ENCODE measurements around the gene LPCAT2.
A peak's percentile ranks its signal among the peaks of the same experiment; 100 is the strongest.

Gene LPCAT2

DNA sequence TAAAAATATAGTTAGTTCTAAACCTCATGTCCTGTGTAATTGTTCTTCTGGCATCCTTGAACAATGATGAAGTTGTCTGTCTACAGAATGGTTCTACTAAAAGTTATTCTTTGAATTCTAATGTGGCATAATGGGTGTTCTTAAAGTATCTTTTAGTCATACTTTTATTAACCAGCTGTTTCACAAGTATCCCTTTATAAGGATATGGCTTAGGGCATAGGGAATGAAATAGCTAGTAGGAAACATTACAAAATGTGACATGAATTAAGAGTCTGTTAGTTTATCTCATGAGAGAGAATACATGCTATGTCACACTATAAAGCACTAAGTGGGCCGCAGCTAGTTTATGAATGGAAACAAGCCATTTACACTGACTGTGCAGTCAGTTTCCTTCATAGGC, 31.3 kb downstream of the LPCAT2 start:
- FAIRE-seq (no peak), DNase-seq (ENCODE audit: low spot score) (no peak)

DNA sequence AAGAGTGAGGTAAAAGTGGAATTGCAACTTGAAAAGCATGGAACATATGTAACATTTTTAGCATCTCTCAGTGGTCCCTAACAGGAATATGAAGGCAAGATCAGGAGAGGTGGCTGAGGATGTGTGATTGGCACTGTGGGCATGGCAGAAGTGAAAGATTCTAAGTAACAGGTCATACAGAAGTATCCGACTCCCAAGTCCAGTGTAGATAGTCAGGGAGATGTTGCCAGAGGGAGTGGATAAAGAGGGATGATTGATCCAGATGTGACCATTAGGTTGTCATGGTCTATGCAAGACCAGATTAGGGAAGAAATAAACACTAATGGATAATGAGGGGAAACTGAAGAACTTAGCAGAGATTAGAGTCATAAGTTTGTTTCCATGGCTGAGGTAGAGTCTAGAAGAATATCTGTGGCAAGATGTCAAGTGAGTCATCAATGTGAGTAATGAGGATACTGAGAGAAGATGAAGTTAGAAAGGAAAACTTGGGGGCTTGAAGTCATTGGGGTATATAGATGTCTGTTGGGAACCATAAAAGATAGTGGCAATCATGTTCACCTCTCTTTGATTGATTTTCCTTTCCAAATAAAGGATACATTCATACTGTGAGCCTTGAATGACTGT, 33.7 kb downstream of the LPCAT2 start:
- DNase-seq (ENCODE audit: low spot score) (no peak), FAIRE-seq (no peak)

- FAIRE-seq, result no peak
These were observed 34.6 kb downstream of the LPCAT2 start for GRCh38 chr16:55543472-55543871.

DNA sequence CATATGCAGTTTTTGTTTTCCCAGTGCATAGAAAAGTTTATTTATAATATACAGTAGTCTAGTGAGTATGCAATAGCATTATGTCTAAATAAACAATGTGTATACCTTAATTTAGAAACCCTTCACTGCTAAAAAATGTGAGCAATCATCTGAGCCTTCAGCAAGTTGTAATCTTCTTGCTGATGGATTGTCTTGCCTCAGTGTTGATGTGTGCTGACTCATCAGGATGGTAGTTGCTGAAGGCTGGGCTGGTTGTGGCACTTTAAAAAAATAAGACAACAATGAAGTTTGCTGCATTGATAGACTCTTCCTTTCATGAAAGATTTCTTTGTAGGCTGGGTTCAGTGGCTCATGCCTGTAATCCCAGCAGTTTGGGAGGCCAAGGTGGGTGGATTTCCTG, 43.7 kb downstream of the LPCAT2 start:
- DNase-seq (ENCODE audit: low spot score) (peak; percentile 57), FAIRE-seq (no peak)

More at GRCh38 chr16:55543472-55543871, 34.6 kb downstream of the LPCAT2 start:
- DNase-seq (ENCODE audit: low spot score), result peak; percentile 18

DNA sequence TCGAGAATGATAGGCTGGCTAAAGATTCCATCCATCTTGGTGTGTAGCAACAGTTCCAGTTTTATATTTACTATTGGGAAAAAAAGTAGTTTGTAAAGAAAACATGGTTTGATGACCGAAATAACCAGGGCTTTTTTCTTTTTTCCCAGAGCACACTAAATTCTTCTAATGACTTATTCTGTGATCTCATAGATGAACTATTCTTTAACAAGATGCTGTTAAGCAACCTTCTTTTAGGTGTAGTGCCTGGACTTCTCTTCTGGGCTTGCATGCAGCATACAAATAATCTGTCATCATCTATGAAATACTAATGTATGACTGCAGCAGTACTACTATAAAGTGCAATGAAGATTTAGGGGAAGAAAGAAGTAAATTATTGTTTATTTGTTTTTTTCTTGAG, 46.6 kb downstream of the LPCAT2 start:
- DNase-seq (ENCODE audit: low spot score), result no peak
- no peak for FAIRE-seq

GRCh38 chr16:55557186-55557585, 48.3 kb downstream of the LPCAT2 start:
- FAIRE-seq (no peak), DNase-seq (ENCODE audit: low spot score) (no peak)

DNA sequence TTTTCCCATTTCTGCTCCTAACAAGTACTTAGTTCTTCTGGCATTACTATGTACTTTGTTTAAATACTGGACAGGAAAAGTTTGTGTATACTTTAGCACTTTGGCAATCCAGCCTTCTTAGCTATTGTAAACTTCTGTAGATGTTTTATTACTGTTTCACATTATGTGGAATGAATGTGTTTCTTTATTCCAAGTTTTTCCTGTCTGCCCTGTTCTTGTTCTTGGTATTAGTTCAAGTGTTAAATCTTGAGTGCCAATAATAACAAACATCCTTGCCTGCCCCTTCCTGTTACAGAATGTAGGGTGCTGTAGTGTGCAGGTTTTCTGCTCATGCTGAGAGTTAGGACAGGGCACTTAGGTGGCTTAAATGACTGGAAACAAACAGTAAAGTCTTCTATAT, 50.4 kb downstream of the LPCAT2 start:
- DNase-seq (ENCODE audit: low spot score) (no peak), FAIRE-seq (no peak)

DNA sequence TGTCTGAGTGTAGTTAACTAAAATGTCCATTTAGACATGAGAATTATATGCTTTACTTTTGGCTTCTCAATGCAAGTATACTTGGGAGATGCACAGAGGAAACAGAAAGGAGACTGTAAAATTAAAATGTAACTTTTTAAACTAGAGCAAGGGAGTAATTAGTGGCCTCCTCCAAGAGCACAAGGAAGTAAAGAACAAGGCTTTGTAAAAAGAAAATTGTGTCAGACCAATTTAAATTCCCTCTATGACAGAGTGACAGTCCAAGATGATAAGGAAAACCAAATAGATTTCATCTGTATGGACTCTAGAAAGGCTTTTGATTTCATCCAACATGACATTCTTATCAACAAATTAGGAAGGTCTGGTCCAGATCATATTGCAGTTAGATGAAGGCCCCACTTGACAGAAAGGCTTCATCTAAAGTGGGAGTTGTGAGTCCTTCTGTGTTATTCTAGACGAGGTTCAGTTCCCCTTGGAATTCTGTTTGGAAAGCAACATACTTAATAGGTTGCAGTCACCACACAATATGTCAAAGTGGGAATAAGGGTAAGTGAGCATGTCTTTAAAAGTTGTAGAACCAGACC, 51.2 kb downstream of the LPCAT2 start:
- FAIRE-seq (no peak), DNase-seq (ENCODE audit: low spot score) (no peak)

- FAIRE-seq (no peak), DNase-seq (ENCODE audit: low spot score) (no peak)
These were observed 52.5 kb downstream of the LPCAT2 start for GRCh38 chr16:55561319-55561848.

DNA sequence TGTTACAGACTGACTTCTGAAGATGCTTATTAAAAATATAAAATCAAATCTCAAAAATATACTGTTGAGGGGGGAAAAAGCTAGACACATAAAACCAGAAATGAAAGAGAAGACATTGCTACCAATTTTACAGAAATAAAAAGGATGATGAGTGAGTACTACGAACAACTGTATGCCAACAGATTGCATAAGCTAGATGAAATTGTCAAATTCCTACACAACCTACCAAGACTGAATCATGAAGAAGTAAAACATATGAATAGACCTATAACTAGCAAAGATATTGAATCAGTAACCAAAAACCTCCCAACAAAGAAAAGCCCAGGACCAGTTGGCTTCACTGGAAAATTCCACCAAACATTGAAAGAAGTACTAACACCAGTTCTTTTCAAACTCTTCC, 54.1 kb downstream of the LPCAT2 start:
- FAIRE-seq (no peak), DNase-seq (ENCODE audit: low spot score) (no peak)

- FAIRE-seq, result no peak
These were observed 54.9 kb downstream of the LPCAT2 start for GRCh38 chr16:55563797-55564196.

GRCh38 chr16:55565086-55565485, 56.2 kb downstream of the LPCAT2 start:
- FAIRE-seq, result no peak
- no peak for DNase-seq (ENCODE audit: low spot score)

More at GRCh38 chr16:55563797-55564196, 54.9 kb downstream of the LPCAT2 start:
- DNase-seq (ENCODE audit: low spot score), result no peak

DNA sequence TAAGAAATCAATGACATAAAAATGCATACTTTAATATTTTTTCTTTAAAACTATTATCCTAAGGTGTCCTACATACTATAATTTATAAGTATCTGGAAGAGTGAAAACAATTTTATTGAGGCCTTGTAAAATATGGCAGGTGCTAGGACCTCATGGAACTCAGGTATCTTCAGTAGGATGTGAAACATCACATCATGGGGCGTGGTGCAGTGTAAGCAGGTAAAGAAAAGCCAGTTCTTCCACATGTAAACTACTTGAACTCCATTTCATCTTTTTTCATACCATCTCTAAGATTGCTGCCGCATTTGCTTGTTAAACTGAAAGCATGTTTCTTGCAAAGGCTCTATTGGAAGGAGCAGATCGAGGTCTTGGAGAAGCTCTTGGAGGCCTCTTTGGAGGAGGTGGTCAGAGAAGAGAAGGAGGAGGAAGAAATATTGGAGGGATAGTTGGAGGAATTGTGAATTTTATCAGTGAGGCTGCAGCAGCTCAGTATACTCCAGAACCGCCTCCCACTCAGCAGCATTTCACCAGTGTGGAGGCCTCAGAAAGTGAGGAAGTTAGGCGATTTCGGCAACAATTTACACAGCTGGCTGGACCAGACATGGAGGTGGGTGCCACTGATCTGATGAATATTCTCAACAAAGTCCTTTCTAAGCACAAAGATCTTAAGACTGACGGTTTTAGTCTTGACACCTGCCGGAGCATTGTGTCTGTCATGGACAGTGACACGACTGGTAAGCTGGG, 57.7 kb downstream of the LPCAT2 start, which contains the start of gene CAPNS2:
Gene CAPNS2 (plus strand): TSS at position 253 of the 744 bp plus-strand sequence. CDS start 73 bp downstream, at position 326.
- FAIRE-seq, result no peak
- no peak for DNase-seq (ENCODE audit: low spot score)

DNA sequence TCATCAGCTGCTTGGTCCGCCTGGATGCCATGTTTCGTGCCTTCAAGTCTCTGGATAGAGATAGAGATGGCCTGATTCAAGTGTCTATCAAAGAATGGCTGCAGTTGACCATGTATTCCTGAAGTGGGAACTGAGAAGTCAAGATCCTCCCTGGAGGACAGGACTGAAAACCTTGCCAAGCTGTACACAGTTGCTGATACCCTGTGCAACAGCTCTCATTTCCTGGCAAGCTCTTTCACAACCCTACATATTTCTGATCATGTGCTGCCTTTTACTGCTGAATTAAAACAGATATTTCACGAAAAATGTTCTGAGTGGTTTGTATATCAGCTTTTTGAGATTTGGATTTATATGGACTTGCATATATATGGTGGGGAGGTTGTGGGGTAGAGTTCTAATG, 58.5 kb downstream of the LPCAT2 start:
- no peak for FAIRE-seq
- no peak for DNase-seq (ENCODE audit: low spot score)

DNA sequence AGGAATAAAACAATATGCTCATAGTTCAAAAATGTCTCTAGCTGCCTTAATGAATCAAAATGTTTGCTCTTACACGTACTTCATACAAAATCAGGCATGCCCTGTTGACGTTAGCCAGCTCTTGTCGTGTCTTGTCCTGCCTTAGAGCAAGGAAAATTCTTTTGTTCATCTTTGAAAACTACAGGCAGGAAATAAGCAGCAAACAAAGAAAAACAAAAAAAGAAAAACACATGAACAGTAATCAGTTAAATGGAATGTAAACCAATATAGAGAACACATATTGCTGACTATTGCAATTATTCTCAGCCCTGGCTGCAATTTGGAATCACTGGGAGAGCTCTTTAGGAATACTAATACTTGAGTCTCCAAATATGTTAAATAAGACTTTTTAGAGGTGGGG, 59.3 kb downstream of the LPCAT2 start:
- no peak for DNase-seq (ENCODE audit: low spot score)
- FAIRE-seq, result no peak

DNA sequence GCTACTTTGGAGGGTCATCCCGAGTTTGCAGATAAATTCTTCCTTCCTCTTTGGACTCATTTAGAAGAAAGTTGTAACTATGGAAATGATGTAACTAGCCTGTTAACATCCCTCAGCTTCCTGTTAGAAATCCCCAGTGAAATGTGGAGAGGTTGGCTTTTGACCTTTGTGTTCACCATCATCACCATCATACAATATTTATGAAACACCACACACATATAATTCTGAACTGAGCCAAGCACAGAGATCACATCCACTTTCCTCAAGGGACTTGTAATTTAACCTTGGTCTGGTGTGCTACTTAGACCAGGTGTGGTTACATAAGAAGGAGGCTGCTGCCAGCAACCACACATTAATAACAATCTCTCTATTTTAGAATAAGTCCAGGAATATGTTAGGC, 60.2 kb downstream of the LPCAT2 start:
- no peak for FAIRE-seq
- DNase-seq (ENCODE audit: low spot score), result peak; percentile 12

- no peak for FAIRE-seq
- DNase-seq (ENCODE audit: low spot score), result no peak
These were observed 61.3 kb downstream of the LPCAT2 start for GRCh38 chr16:55570159-55570558.

GRCh38 chr16:55571191-55571897, 62.5 kb downstream of the LPCAT2 start:
- DNase-seq (ENCODE audit: low spot score) (no peak), FAIRE-seq (no peak)

DNA sequence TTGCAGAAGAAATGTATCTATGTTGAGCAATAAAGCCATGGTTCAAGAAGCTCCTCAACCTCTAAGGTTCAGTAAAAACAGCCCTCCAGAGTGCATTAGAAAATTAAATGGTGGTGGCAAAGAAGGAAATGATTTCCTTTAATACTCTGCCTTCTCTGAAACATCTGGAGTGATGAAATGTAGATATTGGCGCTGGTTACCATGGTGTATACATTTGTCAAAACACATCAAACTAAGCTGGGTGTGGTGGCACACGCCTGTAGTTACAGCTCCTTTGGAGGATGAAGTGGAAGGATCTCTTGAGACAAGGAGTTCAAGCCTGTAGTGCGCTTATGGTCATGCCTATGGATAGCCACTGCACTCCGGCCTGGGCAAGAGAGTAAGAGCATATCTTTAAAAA, 63.6 kb downstream of the LPCAT2 start:
- DNase-seq (ENCODE audit: low spot score) (no peak), FAIRE-seq (no peak)

DNA sequence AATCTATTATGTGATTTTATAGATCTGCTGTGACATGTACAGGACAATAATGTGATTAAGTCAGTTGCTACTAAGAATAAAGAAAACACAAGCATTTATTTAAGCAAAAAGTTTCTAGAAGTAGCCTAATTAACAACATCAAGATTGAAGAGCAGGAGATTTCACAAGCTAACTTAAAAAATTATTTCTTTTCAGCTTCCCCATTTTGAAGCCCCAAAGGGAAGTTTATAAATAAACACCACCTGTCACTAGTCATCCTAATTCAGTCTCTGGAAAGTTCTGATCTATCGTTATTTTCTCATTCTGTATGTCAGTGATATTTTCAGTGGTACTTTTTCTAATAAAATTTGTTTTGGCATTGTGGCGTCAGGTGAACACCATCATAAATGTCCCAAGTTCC, 65.9 kb downstream of the LPCAT2 start:
- FAIRE-seq, result no peak
- no peak for DNase-seq (ENCODE audit: low spot score)

DNA sequence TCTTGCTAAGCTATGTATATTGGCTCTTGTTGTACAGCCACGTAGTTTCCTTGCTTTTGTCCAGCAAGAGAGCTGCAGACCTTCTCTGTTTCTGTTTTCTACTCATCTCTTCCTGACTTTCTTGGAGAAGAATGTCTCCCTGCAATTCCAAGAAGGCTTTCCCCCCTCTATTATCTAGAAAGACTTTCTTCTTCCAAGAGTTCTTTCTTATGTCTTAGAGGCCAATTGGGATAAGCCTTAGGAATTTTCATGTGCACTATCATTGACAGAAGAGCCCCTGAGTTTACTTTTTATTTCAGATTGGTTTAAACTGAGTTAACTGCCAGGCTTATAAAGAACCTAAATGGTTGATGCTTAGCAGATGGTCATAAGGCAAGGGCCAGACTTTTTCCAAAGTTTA, 66.6 kb downstream of the LPCAT2 start:
- DNase-seq (ENCODE audit: low spot score), result no peak
- no peak for FAIRE-seq

GRCh38 chr16:55576384-55576783, 67.5 kb downstream of the LPCAT2 start:
- FAIRE-seq (no peak), DNase-seq (ENCODE audit: low spot score) (no peak)

Measured in urothelium cell line (cell line).